GM23338 (cell line): ENCODE results near the gene OAS2. TPM values are rescaled to one million over a fixed set of nuclear protein-coding genes. Genes with fewer than 3 reads are reported as not detected.
A peak's percentile ranks its signal among the peaks of the same experiment; 100 is the strongest.

Experiments used
- ATAC-seq: fragments of 200-7000 bp; cut with Tn5 transposase; 3 replicates; pipeline ENCODE4 v1.9.1; 2020
- DNase-seq: peaks from one replicate; pipeline ENCODE4 v3.0.0-alpha.2; 2015; ENCODE audit warnings: low spot score
- H2AFZ ChIP-seq: fragments of 200-600 bp; sonication (generic); 2 replicates; pipeline ENCODE4 v1.8.0; 2016; ENCODE audit warnings: antibody characterized with exemption, mild to moderate bottlenecking, moderate library complexity
- H3F3A ChIP-seq: fragments of 200-600 bp; sonication (generic); replicated peaks from 2 replicates; pipeline ENCODE4 v1.8.0; 2017; ENCODE audit warnings: antibody characterized with exemption, mixed run types, low read depth
- H3K27ac ChIP-seq: fragments of 200-600 bp; sonication (generic); 2 replicates; pipeline ENCODE4 v1.6.1; 2016; ENCODE audit warnings: low read depth
- H3K27me3 ChIP-seq: fragments of 200-600 bp; sonication (generic); 2 replicates; pipeline ENCODE4 v1.8.0; 2016; ENCODE audit warnings: mild to moderate bottlenecking, mixed run types, moderate library complexity; ENCODE audit not compliant: insufficient read depth
- H3K36me3 ChIP-seq: fragments of 200-600 bp; sonication (generic); 2 replicates; pipeline ENCODE4 v1.8.0; 2016; ENCODE audit warnings: mild to moderate bottlenecking; ENCODE audit not compliant: insufficient read depth
- H3K4me1 ChIP-seq: fragments of 200-600 bp; sonication (generic); 2 replicates; pipeline ENCODE4 v1.8.0; 2016; ENCODE audit warnings: mild to moderate bottlenecking, moderate library complexity; ENCODE audit not compliant: insufficient read depth
- H3K4me2 ChIP-seq: fragments of 200-600 bp; sonication (generic); 2 replicates; pipeline ENCODE4 v1.7.1; 2017; ENCODE audit warnings: mixed run types
- H3K4me3 ChIP-seq: fragments of 200-600 bp; sonication (generic); 2 replicates; pipeline ENCODE4 v1.6.1; 2016; ENCODE audit warnings: mixed run types
- H3K79me2 ChIP-seq: fragments of 200-600 bp; sonication (generic); replicated peaks from 2 replicates; pipeline ENCODE4 v1.8.0; 2017; ENCODE audit warnings: mild to moderate bottlenecking; ENCODE audit not compliant: insufficient read depth
- H3K9me2 ChIP-seq: fragments of 200-600 bp; sonication (generic); 2 replicates; pipeline ENCODE4 v1.8.0; 2017; ENCODE audit not compliant: insufficient read depth
- H4K20me1 ChIP-seq: fragments of 200-600 bp; sonication (generic); replicated peaks from 2 replicates; pipeline ENCODE4 v1.8.0; 2017; ENCODE audit warnings: mild to moderate bottlenecking; ENCODE audit not compliant: insufficient read depth
- H3K27ac Mint-ChIP-seq: 2 replicates; pipeline ENCODE4 v1.8.0; 2020; ENCODE audit warnings: inconsistent platforms, mild to moderate bottlenecking, moderate library complexity, mixed read lengths
- H3K27me3 Mint-ChIP-seq: 3 replicates; pipeline ENCODE4 v1.8.0; 2022; ENCODE audit warnings: low read depth, mild to moderate bottlenecking, moderate library complexity, mixed read lengths, inconsistent platforms; ENCODE audit not compliant: insufficient read depth, poor library complexity
- H3K36me3 Mint-ChIP-seq: 3 replicates; pipeline ENCODE4 v1.8.0; 2021; ENCODE audit warnings: low read depth, mild to moderate bottlenecking, inconsistent platforms, moderate library complexity, mixed read lengths
- H3K4me1 Mint-ChIP-seq: 3 replicates; pipeline ENCODE4 v1.8.0; 2020; ENCODE audit warnings: mild to moderate bottlenecking, inconsistent platforms, mixed read lengths
- H3K4me3 Mint-ChIP-seq: 3 replicates; pipeline ENCODE4 v1.8.0; 2021; ENCODE audit warnings: moderate library complexity, mild to moderate bottlenecking, inconsistent platforms, mixed read lengths
- H3K9me3 Mint-ChIP-seq: 3 replicates; pipeline ENCODE4 v1.8.0; 2020; ENCODE audit warnings: moderate library complexity, mild to moderate bottlenecking, inconsistent platforms, mixed read lengths
- CREB1 ChIP-seq: fragments of 250-450 bp; sonication (Bioruptor Pico); IDR thresholded peaks from 2 replicates; pipeline ENCODE4 v1.5.0; 2020; ENCODE audit warnings: low read depth, mild to moderate bottlenecking, moderate library complexity
- CTCF ChIP-seq, 2 experiments: fragments of 200-600 bp in 1 of 2; sonication (generic) in 1 of 2; conservative IDR thresholded peaks; 2 replicates each; pipeline versions ENCODE4 v1.5.1 to v1.6.1; 2016 to 2017; ENCODE audit warnings: antibody characterized with exemption in 2 of 2, low read depth in 2 of 2, mild to moderate bottlenecking in 2 of 2, moderate library complexity in 1 of 2
- EZH2phosphoT487 ChIP-seq: fragments of 200-600 bp; sonication (generic); IDR thresholded peaks from one replicate; pipeline ENCODE4 v1.8.1; 2018; ENCODE audit warnings: antibody characterized with exemption; ENCODE audit not compliant: unreplicated experiment
- NANOG ChIP-seq: IDR thresholded peaks from 2 replicates; pipeline ENCODE4 v1.6.1; 2016; ENCODE audit warnings: antibody characterized with exemption, borderline replicate concordance
- REST ChIP-seq: IDR thresholded peaks from one replicate; pipeline ENCODE4 v1.6.1; 2018; ENCODE audit warnings: antibody characterized with exemption; ENCODE audit not compliant: unreplicated experiment
- STAT1 ChIP-seq: IDR thresholded peaks from one replicate; pipeline ENCODE4 v1.6.1; 2016; ENCODE audit warnings: antibody characterized with exemption; ENCODE audit not compliant: unreplicated experiment
- ZNF114 ChIP-seq: fragments of 250-450 bp; sonication (Bioruptor Pico); IDR thresholded peaks from 2 replicates; pipeline ENCODE4 v1.5.0; 2020; ENCODE audit warnings: mild to moderate bottlenecking, moderate library complexity
- ZNF331 ChIP-seq: fragments of 250-450 bp; sonication (Bioruptor Pico); IDR thresholded peaks from 2 replicates; pipeline ENCODE4 v1.5.0; 2020; ENCODE audit warnings: low read depth, mild to moderate bottlenecking, moderate library complexity
- ZNF462 ChIP-seq: fragments of 250-450 bp; sonication (Bioruptor Pico); IDR thresholded peaks from 2 replicates; pipeline ENCODE4 v1.5.0; 2020; ENCODE audit warnings: mild to moderate bottlenecking, moderate library complexity
- polyA plus RNA-seq: library from polyadenylated mRNA; unstranded; fragments of >200 nt; fragmentation: Nextera tagmentation; extraction: Ambion mirVana; gene quantifications from 2 replicates; pipeline ENCODE4 v1.2.1, GENCODE V29; 2016
- total RNA-seq: library from RNA; depleted of rRNA; stranded (reverse); fragments of >200 nt; shearing (Covaris generic); gene quantifications from 2 replicates; pipeline ENCODE4 v1.2.3, GENCODE V29; 2014

OAS2 gene
- total and polyA plus RNA-seq, 2 experiments from 2014 or later, result 0.10 TPM; not detected in 1

- TF ChIP-seq ZNF462 (CRISPR knock-in tag), result no peak
- TF ChIP-seq CTCF (conservative IDR thresholded peaks at IDR 0.05; ENCODE audit: low read depth in 2 of 2), result no peak
- no peak for TF ChIP-seq EZH2phosphoT487
- TF ChIP-seq STAT1, result no peak
- no peak for TF ChIP-seq ZNF114
Measured at GRCh38 chr12:112942572-112942971, 35.7 kb upstream of the OAS2 start (continued).

GRCh38 chr12:112944024-112944690 is 34.2 kb upstream of the OAS2 start:
- Histone ChIP-seq H3K79me2 (no peaks in the 10 kb centered on the region), H3K9me2 (no peaks in the 10 kb centered on the region), H2AFZ (peak overlapping the region; percentile 88), H3K4me1 (no peaks in the 10 kb centered on the region), H3F3A (no peaks in the 10 kb centered on the region), H4K20me1 (no peaks in the 10 kb centered on the region), H3K27me3 (peaks cover 5% of the 10 kb centered on the region; the same call in 1 of the 2 replicates), H3K27ac (no peak overlapping the region), H3K4me2 (no peak overlapping the region), H3K4me3 (no peak overlapping the region), H3K36me3 (no peaks in the 10 kb centered on the region)
- peaks cover 9% of the 10 kb centered on the region for H3K27me3 Mint-ChIP-seq
- no peak overlapping the region for H3K27ac Mint-ChIP-seq
- H3K4me1 Mint-ChIP-seq, result peaks cover 2% of the 10 kb centered on the region; the same call in 1 of the 3 replicates
- H3K36me3 Mint-ChIP-seq, result no peaks in the 10 kb centered on the region
- TF ChIP-seq REST, result no peak
- TF ChIP-seq EZH2phosphoT487, result no peak
- TF ChIP-seq CREB1 (CRISPR knock-in tag), result no peak
- TF ChIP-seq ZNF331 (CRISPR knock-in tag), result no peak
- TF ChIP-seq STAT1, result no peak
- no peak for TF ChIP-seq NANOG
- TF ChIP-seq ZNF114, result no peak
- ATAC-seq, result peak; percentile 69
- no peak overlapping the region for H3K4me3 Mint-ChIP-seq
- peak; percentile 24 for DNase-seq
- H3K9me3 Mint-ChIP-seq, result no peaks in the 10 kb centered on the region
